ENCODE results near the gene KRTAP23-1. TPM values are rescaled to one million over a fixed set of nuclear protein-coding genes. Genes with fewer than 3 reads are reported as not detected.

KRTAP23-1 gene
- polyA plus RNA-seq: not detected

- Mint-ChIP-seq H3K27me3 (no peaks in the 10 kb centered on the region), H3K4me3 (no peak within 1 kb of the TSS), H3K4me1 (no peaks in the 10 kb centered on the region), H3K9me3 (no peaks in the 10 kb centered on the region), H3K27ac (no peak within 1 kb of the TSS), H3K36me3 (no peaks in the 10 kb centered on the region)
Measured at GRCh38 chr21:30348506-30348905, at the start of gene KRTAP23-1. TSS of gene KRTAP23-1 (minus strand) at chr21:30348606. CDS start at chr21:30348606, 0 bp downstream.

GRCh38 chr21:30395731-30396130 is 47.3 kb upstream of the KRTAP23-1 start, which contains the start of gene KRTAP13-1:
TSS of gene KRTAP13-1 (plus strand) at chr21:30396031. CDS start at chr21:30396087, 56 bp downstream.
- H3K9me3 Mint-ChIP-seq: peaks cover 0 to 6% (median 0%) of the 10 kb centered on the region in 3 donors
- no peak within 1 kb of the TSS for H3K27ac Mint-ChIP-seq
- H3K27me3 Mint-ChIP-seq: no peaks in the 10 kb centered on the region
- no peaks in the 10 kb centered on the region for H3K4me1 Mint-ChIP-seq
- H3K4me3 Mint-ChIP-seq: no peak within 1 kb of the TSS
- H3K36me3 Mint-ChIP-seq: no peaks in the 10 kb centered on the region

GRCh38 chr21:30391492-30392025 is 43.2 kb upstream of the KRTAP23-1 start:
- no peaks in the 10 kb centered on the region for H3K36me3 Mint-ChIP-seq
- H3K27ac Mint-ChIP-seq: no peak overlapping the region
- peaks cover 3 to 8% (median 8%) of the 10 kb centered on the region in 3 donors for H3K9me3 Mint-ChIP-seq
- no peaks in the 10 kb centered on the region for H3K4me1 Mint-ChIP-seq
- H3K27me3 Mint-ChIP-seq: no peaks in the 10 kb centered on the region
- H3K4me3 Mint-ChIP-seq: no peak overlapping the region

- no peaks in the 10 kb centered on the region for H3K36me3 Mint-ChIP-seq
- peaks cover 0 to 2% (median 0%) of the 10 kb centered on the region in 3 donors for H3K4me1 Mint-ChIP-seq
Measured at GRCh38 chr21:30382201-30382600, 33.8 kb upstream of the KRTAP23-1 start.

GRCh38 chr21:30372139-30372770 is 23.8 kb upstream of the KRTAP23-1 start, which contains the start of gene KRTAP13-2:
TSS of gene KRTAP13-2 (minus strand) at chr21:30372271. CDS start at chr21:30372213, 58 bp downstream.
- Mint-ChIP-seq H3K36me3 (no peaks in the 10 kb centered on the region), H3K4me1 (peaks cover 0 to 2% (median 0%) of the 10 kb centered on the region in 3 donors), H3K9me3 (peaks cover 0 to 5% (median 1%) of the 10 kb centered on the region in 3 donors), H3K4me3 (no peak within 1 kb of the TSS), H3K27me3 (no peaks in the 10 kb centered on the region), H3K27ac (no peak within 1 kb of the TSS)

More at GRCh38 chr21:30382201-30382600, 33.8 kb upstream of the KRTAP23-1 start:
- Mint-ChIP-seq H3K27ac (no peak overlapping the region), H3K4me3 (no peak overlapping the region), H3K27me3 (no peaks in the 10 kb centered on the region), H3K9me3 (peaks cover 1 to 5% (median 3%) of the 10 kb centered on the region in 3 donors)

- H3K4me3 Mint-ChIP-seq: no peak overlapping the region
- no peaks in the 10 kb centered on the region for H3K27me3 Mint-ChIP-seq
- no peak overlapping the region for H3K27ac Mint-ChIP-seq
- no peaks in the 10 kb centered on the region for H3K36me3 Mint-ChIP-seq
- no peaks in the 10 kb centered on the region for H3K4me1 Mint-ChIP-seq
- peaks cover 0 to 6% (median 3%) of the 10 kb centered on the region in 3 donors for H3K9me3 Mint-ChIP-seq
Measured at GRCh38 chr21:30355906-30356305, 7.5 kb upstream of the KRTAP23-1 start.

- H3K27me3 Mint-ChIP-seq: no peaks in the 10 kb centered on the region
- H3K4me3 Mint-ChIP-seq: no peak overlapping the region
- peaks cover 0 to 3% (median 0%) of the 10 kb centered on the region in 3 donors for H3K9me3 Mint-ChIP-seq
- no peaks in the 10 kb centered on the region for H3K4me1 Mint-ChIP-seq
- H3K36me3 Mint-ChIP-seq: no peaks in the 10 kb centered on the region
- H3K27ac Mint-ChIP-seq: no peak overlapping the region
Measured at GRCh38 chr21:30354308-30355005, 6.1 kb upstream of the KRTAP23-1 start.

GRCh38 chr21:30351534-30351933 is 3.1 kb upstream of the KRTAP23-1 start:
- peaks cover 0 to 2% (median 0%) of the 10 kb centered on the region in 3 donors for H3K9me3 Mint-ChIP-seq
- no peaks in the 10 kb centered on the region for H3K36me3 Mint-ChIP-seq
- H3K27me3 Mint-ChIP-seq: no peaks in the 10 kb centered on the region
- no peak overlapping the region for H3K27ac Mint-ChIP-seq
- H3K4me1 Mint-ChIP-seq: no peaks in the 10 kb centered on the region
- no peak overlapping the region for H3K4me3 Mint-ChIP-seq

- Mint-ChIP-seq H3K27ac (no peak overlapping the region), H3K27me3 (no peaks in the 10 kb centered on the region), H3K4me3 (no peak overlapping the region), H3K36me3 (no peaks in the 10 kb centered on the region), H3K4me1 (no peaks in the 10 kb centered on the region), H3K9me3 (peaks cover 0 to 2% (median 0%) of the 10 kb centered on the region in 3 donors)
Measured at GRCh38 chr21:30349572-30349971, 1.2 kb upstream of the KRTAP23-1 start.

GRCh38 chr21:30345014-30345413 is 3.4 kb downstream of the KRTAP23-1 start:
- Mint-ChIP-seq H3K27ac (no peak overlapping the region), H3K4me1 (no peaks in the 10 kb centered on the region), H3K4me3 (no peak overlapping the region), H3K27me3 (no peaks in the 10 kb centered on the region), H3K36me3 (no peaks in the 10 kb centered on the region), H3K9me3 (no peaks in the 10 kb centered on the region)

GRCh38 chr21:30340714-30341573 is 7.5 kb downstream of the KRTAP23-1 start:
- peaks cover 0 to 9% (median 1%) of the 10 kb centered on the region in 3 donors for H3K9me3 Mint-ChIP-seq
- H3K27ac Mint-ChIP-seq: no peak overlapping the region
- no peaks in the 10 kb centered on the region for H3K36me3 Mint-ChIP-seq
- no peaks in the 10 kb centered on the region for H3K27me3 Mint-ChIP-seq
- H3K4me1 Mint-ChIP-seq: peaks cover 0 to 2% (median 0%) of the 10 kb centered on the region in 3 donors
- H3K4me3 Mint-ChIP-seq: no peak overlapping the region

- Mint-ChIP-seq H3K9me3 (peaks cover under 1 to 9% (median 1%) of the 10 kb centered on the region in 3 donors), H3K36me3 (no peaks in the 10 kb centered on the region), H3K4me1 (peaks cover 0 to 2% (median 0%) of the 10 kb centered on the region in 3 donors), H3K27me3 (no peaks in the 10 kb centered on the region), H3K27ac (no peak overlapping the region), H3K4me3 (no peak overlapping the region)
Measured at GRCh38 chr21:30338717-30339116, 9.7 kb downstream of the KRTAP23-1 start.

GRCh38 chr21:30337772-30338171 is 10.6 kb downstream of the KRTAP23-1 start:
- Mint-ChIP-seq H3K27me3 (no peaks in the 10 kb centered on the region), H3K4me3 (no peak overlapping the region), H3K9me3 (peaks cover 1 to 9% (median 1%) of the 10 kb centered on the region in 3 donors), H3K27ac (no peak overlapping the region), H3K4me1 (peaks cover 0 to 2% (median 0%) of the 10 kb centered on the region in 3 donors), H3K36me3 (no peaks in the 10 kb centered on the region)

- H3K9me3 Mint-ChIP-seq: peaks cover 1 to 9% (median 1%) of the 10 kb centered on the region in 3 donors
- H3K27me3 Mint-ChIP-seq: no peaks in the 10 kb centered on the region
- H3K27ac Mint-ChIP-seq: no peak within 1 kb of the TSS
- H3K4me1 Mint-ChIP-seq: peaks cover 0 to 2% (median 0%) of the 10 kb centered on the region in 3 donors
- H3K36me3 Mint-ChIP-seq: no peaks in the 10 kb centered on the region
- no peak within 1 kb of the TSS for H3K4me3 Mint-ChIP-seq
Measured at GRCh38 chr21:30337276-30337744, 11.1 kb downstream of the KRTAP23-1 start, which contains the start of gene KRTAP27-1. TSS of gene KRTAP27-1 (minus strand) at chr21:30337694. CDS start at chr21:30337668, 26 bp downstream.

Measured in IgD-negative memory B cell (primary cell).